Activated T-helper 2 cell treated with anti-CD3 and anti-CD28 coated beads, Interferon-gamma antibody, Interleukin-2, Interleukin-4, amounts not matched to agents 10 μg/mL and 5 μg/mL and 100 μg/mL, durations not matched to agents 14 hours and 24 hours and 36 hours (primary cell): ENCODE data around the gene ZNF302. TPM values are rescaled to one million over a fixed set of nuclear protein-coding genes. Genes with fewer than 3 reads are reported as not detected.

ENCODE experiments used
- DNase-seq: peaks from one replicate; pipeline ENCODE4 v3.0.0; 2021; ENCODE audit warnings: low spot score
- H3K27ac Mint-ChIP-seq: one replicate; pipeline ENCODE4 v1.8.0; 2021; ENCODE audit warnings: mixed read lengths
- H3K27me3 Mint-ChIP-seq: one replicate; pipeline ENCODE4 v1.8.0; 2021; ENCODE audit warnings: low read depth, mixed read lengths
- H3K36me3 Mint-ChIP-seq: one replicate; pipeline ENCODE4 v1.8.0; 2021; ENCODE audit warnings: low read depth, mixed read lengths
- H3K4me1 Mint-ChIP-seq: one replicate; pipeline ENCODE4 v1.8.0; 2021; ENCODE audit warnings: low read depth, mixed read lengths
- H3K4me3 Mint-ChIP-seq: one replicate; pipeline ENCODE4 v1.8.0; 2021; ENCODE audit warnings: low read depth, mild to moderate bottlenecking, moderate library complexity, mixed read lengths
- H3K9me3 Mint-ChIP-seq: one replicate; pipeline ENCODE4 v1.8.0; 2021; ENCODE audit warnings: mixed read lengths
- intact Hi-C: fragments of 100-400 bp; cut with micrococcal nuclease; formaldehyde crosslinking; loops from one replicate; pipeline ENCODE4 v1.15.1; 2023
- total RNA-seq: library from RNA; stranded (reverse); gene quantifications from 2 replicates; pipeline ENCODE4 v1.2.3, GENCODE V29; 2022

The ZNF302 gene
- total RNA-seq, result 14.1 and 14.7 TPM in 2 replicates

- Mint-ChIP-seq H3K9me3 (peaks cover 45% of the 10 kb centered on the region), H3K36me3 (peaks cover 68% of the 10 kb centered on the region), H3K4me1 (peaks cover 23% of the 10 kb centered on the region)
Observed at GRCh38 chr19:34677386-34678084, at the start of gene ZNF302. TSS of gene ZNF302 (plus strand) at chr19:34677678. CDS start at chr19:34678805, 1,127 bp downstream.

DNA sequence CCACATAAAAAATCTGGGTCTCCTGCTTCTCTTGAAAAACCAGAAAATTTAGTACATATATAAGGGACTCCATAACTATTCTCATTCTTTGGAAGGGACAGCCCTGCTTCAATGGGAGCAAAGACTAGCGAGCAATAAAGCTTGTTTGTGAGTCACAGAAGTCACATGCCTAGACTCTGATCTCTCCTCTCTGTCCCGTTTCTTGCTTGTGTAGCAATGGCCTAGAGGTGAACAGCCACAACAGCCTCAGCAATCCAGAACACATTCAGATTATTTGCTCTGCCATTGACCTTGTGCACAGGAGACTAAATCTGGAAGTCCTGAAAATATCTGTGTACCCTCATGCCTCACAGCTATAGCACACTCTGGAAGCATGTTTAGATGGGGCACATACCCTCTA is 43.7 kb upstream of the ZNF302 start:
- Mint-ChIP-seq H3K4me1 (no peaks in the 10 kb centered on the region), H3K36me3 (no peaks in the 10 kb centered on the region), H3K27ac (no peak overlapping the region), H3K9me3 (peaks cover 37% of the 10 kb centered on the region), H3K4me3 (no peak overlapping the region), H3K27me3 (no peaks in the 10 kb centered on the region)
- intact Hi-C loops, result no loop called here
- DNase-seq, result no peak

More at GRCh38 chr19:34677386-34678084, at the start of gene ZNF302:
- Mint-ChIP-seq H3K4me3 (peak within 1 kb of the TSS; percentile 93), H3K27ac (peak within 1 kb of the TSS; percentile 99), H3K27me3 (peaks cover 6% of the 10 kb centered on the region)
- DNase-seq, result peak; percentile 94
- intact Hi-C loops, result loop anchor here (1.0 to 10.0 kb wide), 3 partner anchors 56 to 503 kb away; partner anchors contain the start of genes GRAMD1A and LSM14A

DNA sequence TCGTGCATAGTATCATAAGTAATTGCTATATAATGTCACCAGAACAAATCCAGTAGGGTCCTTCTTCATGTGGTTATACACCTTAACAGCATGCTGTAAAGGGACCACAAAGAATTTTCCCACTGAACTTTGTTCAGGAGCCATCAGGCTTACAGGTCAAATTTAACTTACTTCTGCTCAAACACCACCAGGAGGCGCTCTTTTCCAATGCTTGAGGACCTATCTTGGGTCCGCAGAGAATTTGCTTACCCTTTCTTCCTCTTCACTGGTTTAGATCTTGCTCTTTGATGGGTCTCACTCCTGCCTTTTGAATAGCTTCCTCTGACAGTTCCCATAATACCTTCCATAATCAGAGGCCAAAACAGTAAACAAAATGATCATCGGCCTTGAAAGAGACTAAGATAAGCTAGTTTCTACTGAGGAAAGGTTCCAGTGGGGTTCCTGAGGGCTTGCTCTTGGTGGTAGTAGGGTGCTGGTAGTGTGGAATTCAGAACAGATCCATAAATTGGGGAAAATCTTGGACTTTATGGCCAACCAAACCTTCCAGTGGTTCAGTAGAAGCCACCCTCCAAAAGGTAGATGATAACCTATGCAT is 37.9 kb upstream of the ZNF302 start:
- DNase-seq, result peak; percentile 29
- H3K9me3 Mint-ChIP-seq, result peaks cover 22% of the 10 kb centered on the region
- no peaks in the 10 kb centered on the region for H3K36me3 Mint-ChIP-seq
- H3K4me3 Mint-ChIP-seq, result no peak overlapping the region
- H3K27ac Mint-ChIP-seq, result no peak overlapping the region
- intact Hi-C loops, result loop anchor here (1.0 kb wide), 1 partner anchor 73 kb away; no protein-coding TSS in a partner anchor
- H3K27me3 Mint-ChIP-seq, result no peaks in the 10 kb centered on the region
- H3K4me1 Mint-ChIP-seq, result no peaks in the 10 kb centered on the region

- no peaks in the 10 kb centered on the region for H3K27me3 Mint-ChIP-seq
Observed at GRCh38 chr19:34642241-34642640, 35.2 kb upstream of the ZNF302 start.

GRCh38 chr19:34644991-34645461 is 32.5 kb upstream of the ZNF302 start:
- DNase-seq, result no peak
- no peak overlapping the region for H3K27ac Mint-ChIP-seq
- H3K36me3 Mint-ChIP-seq, result no peaks in the 10 kb centered on the region
- no peak overlapping the region for H3K4me3 Mint-ChIP-seq
- intact Hi-C loops, result no loop called here
- H3K27me3 Mint-ChIP-seq, result no peaks in the 10 kb centered on the region
- no peaks in the 10 kb centered on the region for H3K4me1 Mint-ChIP-seq
- H3K9me3 Mint-ChIP-seq, result no peaks in the 10 kb centered on the region

More at GRCh38 chr19:34642241-34642640, 35.2 kb upstream of the ZNF302 start:
- intact Hi-C loops, result no loop called here
- DNase-seq, result no peak
- H3K27ac Mint-ChIP-seq, result no peak overlapping the region
- no peaks in the 10 kb centered on the region for H3K4me1 Mint-ChIP-seq
- H3K36me3 Mint-ChIP-seq, result no peaks in the 10 kb centered on the region
- no peak overlapping the region for H3K4me3 Mint-ChIP-seq
- no peaks in the 10 kb centered on the region for H3K9me3 Mint-ChIP-seq

GRCh38 chr19:34645551-34645950 is 31.9 kb upstream of the ZNF302 start:
- intact Hi-C loops, result no loop called here
- no peaks in the 10 kb centered on the region for H3K4me1 Mint-ChIP-seq
- H3K36me3 Mint-ChIP-seq, result no peaks in the 10 kb centered on the region
- H3K4me3 Mint-ChIP-seq, result no peak overlapping the region
- H3K27me3 Mint-ChIP-seq, result no peaks in the 10 kb centered on the region
- no peak for DNase-seq
- peaks cover 2% of the 10 kb centered on the region for H3K9me3 Mint-ChIP-seq
- H3K27ac Mint-ChIP-seq, result no peak overlapping the region

DNA sequence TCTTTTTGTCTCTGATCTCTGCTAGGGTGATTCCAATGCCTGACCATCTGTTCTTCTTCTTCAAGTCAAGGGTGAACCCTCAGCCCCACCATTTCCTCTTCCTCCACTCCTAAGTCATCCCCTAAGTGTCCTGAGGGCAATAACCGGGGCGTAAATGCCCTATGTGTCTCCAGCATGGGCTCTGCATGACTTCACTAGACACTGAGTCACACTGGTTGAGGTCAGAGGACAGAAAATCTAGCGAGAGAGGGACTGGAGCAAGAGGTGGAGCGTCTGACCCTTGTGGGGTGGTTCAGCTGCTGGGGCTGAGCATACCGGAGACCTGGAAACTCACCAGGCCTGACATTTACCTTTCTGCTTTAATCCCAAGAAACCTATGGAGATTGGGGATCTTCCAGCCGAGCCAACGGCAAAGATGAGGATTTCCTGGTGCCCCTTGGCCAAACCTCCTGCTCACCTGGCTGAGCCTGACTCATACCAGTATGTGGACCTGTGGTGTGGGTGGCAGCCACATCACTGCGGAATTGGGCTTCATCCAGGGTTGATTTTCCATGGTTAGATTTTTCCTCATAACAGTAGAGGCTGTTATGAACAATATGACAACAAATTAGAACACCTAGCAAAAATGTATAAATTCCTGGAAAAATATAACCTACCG is 27.5 kb upstream of the ZNF302 start:
- Mint-ChIP-seq H3K4me3 (no peak overlapping the region), H3K9me3 (peaks cover 20% of the 10 kb centered on the region), H3K4me1 (no peaks in the 10 kb centered on the region), H3K27ac (no peak overlapping the region), H3K36me3 (no peaks in the 10 kb centered on the region), H3K27me3 (no peaks in the 10 kb centered on the region)
- intact Hi-C loops, result no loop called here
- no peak for DNase-seq

DNA sequence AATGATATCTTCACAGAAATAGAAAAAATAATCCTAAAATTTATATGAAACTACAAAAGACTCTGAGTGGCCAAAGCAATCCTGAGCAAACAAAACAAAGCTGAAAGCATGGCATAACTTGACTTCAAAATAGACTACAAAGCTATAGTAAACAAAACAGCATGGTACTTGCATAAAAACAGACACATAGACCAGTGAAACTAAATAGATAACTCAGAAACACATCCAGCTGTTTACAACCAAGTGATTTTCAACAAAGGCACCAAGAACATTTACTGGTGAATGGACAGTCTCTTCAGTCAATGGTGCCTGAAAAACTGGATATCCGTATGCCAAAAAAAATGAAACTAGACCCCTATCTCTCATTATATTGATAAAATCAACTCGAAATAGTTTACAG is 25.7 kb upstream of the ZNF302 start:
- peaks cover 24% of the 10 kb centered on the region for H3K9me3 Mint-ChIP-seq
- DNase-seq, result no peak
- intact Hi-C loops, result no loop called here
- no peaks in the 10 kb centered on the region for H3K4me1 Mint-ChIP-seq
- H3K27ac Mint-ChIP-seq, result no peak overlapping the region
- H3K36me3 Mint-ChIP-seq, result no peaks in the 10 kb centered on the region
- H3K4me3 Mint-ChIP-seq, result no peak overlapping the region
- H3K27me3 Mint-ChIP-seq, result no peaks in the 10 kb centered on the region

GRCh38 chr19:34654796-34655195 is 22.7 kb upstream of the ZNF302 start:
- intact Hi-C loops, result no loop called here
- no peak overlapping the region for H3K4me3 Mint-ChIP-seq
- H3K4me1 Mint-ChIP-seq, result no peaks in the 10 kb centered on the region
- no peak for DNase-seq
- H3K9me3 Mint-ChIP-seq, result peaks cover 28% of the 10 kb centered on the region
- no peaks in the 10 kb centered on the region for H3K27me3 Mint-ChIP-seq
- no peaks in the 10 kb centered on the region for H3K36me3 Mint-ChIP-seq
- H3K27ac Mint-ChIP-seq, result no peak overlapping the region

DNA sequence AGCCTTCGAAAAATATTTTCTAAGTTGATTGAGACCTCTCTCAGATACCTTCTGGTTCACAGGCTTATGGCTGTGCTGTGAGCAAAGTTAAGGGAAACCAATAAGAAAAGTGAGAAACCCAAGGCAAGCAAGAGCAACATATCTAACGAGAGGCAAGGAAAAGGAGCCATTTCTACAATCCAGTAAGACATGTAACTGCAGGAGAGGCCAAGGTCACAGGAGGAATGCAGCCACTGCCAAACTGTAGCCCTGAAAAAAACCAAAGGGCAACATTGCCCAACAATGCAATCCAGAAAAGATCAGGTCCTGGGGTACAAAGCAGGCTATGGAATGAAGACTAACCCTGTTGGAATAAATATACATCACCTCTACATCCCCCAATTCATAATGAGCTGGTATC is 21.8 kb upstream of the ZNF302 start:
- H3K27me3 Mint-ChIP-seq, result no peaks in the 10 kb centered on the region
- H3K4me1 Mint-ChIP-seq, result no peaks in the 10 kb centered on the region
- no peak overlapping the region for H3K27ac Mint-ChIP-seq
- intact Hi-C loops, result no loop called here
- no peaks in the 10 kb centered on the region for H3K36me3 Mint-ChIP-seq
- peaks cover 26% of the 10 kb centered on the region for H3K9me3 Mint-ChIP-seq
- H3K4me3 Mint-ChIP-seq, result no peak overlapping the region
- no peak for DNase-seq

DNA sequence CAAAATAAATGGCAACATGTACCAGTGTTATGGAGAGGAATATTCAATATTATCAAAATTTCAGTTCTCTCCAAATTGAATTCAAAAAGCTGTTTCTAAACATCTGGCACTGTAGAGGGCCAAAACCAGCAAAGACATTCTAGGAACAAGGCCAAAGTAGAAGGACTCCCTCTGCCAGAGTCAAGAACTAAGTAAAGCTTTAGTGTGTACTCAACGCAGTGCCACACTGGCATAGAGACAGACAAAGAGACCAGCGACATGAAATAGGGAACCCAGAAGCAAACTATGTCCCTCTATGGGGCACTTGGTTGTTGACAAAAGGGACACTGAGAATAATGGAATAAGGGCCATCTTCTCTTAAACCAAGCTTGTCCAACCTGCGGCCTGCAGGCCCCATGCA is 16.1 kb upstream of the ZNF302 start:
- Mint-ChIP-seq H3K36me3 (no peaks in the 10 kb centered on the region), H3K27ac (no peak overlapping the region), H3K4me3 (no peak overlapping the region), H3K27me3 (no peaks in the 10 kb centered on the region), H3K9me3 (peaks cover 9% of the 10 kb centered on the region), H3K4me1 (peaks cover 8% of the 10 kb centered on the region)
- intact Hi-C loops, result no loop called here
- no peak for DNase-seq

DNA sequence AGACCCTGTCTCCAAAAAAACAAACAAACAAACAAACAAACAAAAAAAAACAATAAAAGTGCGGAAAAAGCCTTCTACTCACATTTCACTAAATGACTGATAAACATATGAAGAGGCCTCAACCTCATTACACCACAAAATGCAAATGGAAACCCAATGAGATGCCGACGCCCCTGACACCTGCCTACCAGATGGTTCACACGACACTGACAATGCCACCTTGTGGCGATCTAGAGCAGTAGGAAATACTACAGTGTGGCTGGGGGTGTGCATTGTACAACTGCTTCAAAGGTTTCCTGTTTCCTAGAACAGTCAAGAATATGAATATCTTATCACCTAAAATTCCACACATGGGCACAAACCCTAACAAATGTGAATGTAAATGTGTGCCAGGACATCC is 14.6 kb upstream of the ZNF302 start:
- Mint-ChIP-seq H3K4me1 (peaks cover 13% of the 10 kb centered on the region), H3K27me3 (no peaks in the 10 kb centered on the region), H3K27ac (no peak overlapping the region), H3K36me3 (no peaks in the 10 kb centered on the region), H3K9me3 (peaks cover 9% of the 10 kb centered on the region), H3K4me3 (no peak overlapping the region)
- intact Hi-C loops, result no loop called here
- no peak for DNase-seq

DNA sequence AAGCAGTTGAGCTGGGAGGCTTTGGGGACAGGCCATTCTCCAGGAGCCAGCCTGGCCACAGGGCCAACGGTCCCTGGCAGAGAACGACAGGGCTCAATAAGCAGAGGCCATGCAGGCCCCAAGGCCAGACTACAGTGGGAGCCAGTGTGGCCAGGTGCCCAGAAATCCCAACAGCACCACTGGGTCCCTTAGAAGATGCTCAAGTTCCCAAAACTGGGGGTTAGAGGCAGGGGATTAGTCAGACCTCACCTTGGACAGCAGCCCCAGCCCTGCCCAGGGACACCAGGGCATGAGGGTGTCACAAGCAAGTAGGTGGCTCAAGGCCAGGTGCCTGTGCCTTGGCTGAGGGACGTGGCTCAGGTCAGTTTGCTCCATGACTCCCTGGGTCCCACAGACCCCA is 13.3 kb upstream of the ZNF302 start:
- no peak overlapping the region for H3K4me3 Mint-ChIP-seq
- intact Hi-C loops, result no loop called here

More for the DNA sequence above, 13.3 kb upstream of the ZNF302 start:
- H3K9me3 Mint-ChIP-seq, result peaks cover 5% of the 10 kb centered on the region
- peaks cover 13% of the 10 kb centered on the region for H3K4me1 Mint-ChIP-seq
- H3K27me3 Mint-ChIP-seq, result no peaks in the 10 kb centered on the region
- no peak overlapping the region for H3K27ac Mint-ChIP-seq
- no peaks in the 10 kb centered on the region for H3K36me3 Mint-ChIP-seq
- DNase-seq, result no peak
